ENCODE results near the gene SETD2.

The SETD2 gene

DNA sequence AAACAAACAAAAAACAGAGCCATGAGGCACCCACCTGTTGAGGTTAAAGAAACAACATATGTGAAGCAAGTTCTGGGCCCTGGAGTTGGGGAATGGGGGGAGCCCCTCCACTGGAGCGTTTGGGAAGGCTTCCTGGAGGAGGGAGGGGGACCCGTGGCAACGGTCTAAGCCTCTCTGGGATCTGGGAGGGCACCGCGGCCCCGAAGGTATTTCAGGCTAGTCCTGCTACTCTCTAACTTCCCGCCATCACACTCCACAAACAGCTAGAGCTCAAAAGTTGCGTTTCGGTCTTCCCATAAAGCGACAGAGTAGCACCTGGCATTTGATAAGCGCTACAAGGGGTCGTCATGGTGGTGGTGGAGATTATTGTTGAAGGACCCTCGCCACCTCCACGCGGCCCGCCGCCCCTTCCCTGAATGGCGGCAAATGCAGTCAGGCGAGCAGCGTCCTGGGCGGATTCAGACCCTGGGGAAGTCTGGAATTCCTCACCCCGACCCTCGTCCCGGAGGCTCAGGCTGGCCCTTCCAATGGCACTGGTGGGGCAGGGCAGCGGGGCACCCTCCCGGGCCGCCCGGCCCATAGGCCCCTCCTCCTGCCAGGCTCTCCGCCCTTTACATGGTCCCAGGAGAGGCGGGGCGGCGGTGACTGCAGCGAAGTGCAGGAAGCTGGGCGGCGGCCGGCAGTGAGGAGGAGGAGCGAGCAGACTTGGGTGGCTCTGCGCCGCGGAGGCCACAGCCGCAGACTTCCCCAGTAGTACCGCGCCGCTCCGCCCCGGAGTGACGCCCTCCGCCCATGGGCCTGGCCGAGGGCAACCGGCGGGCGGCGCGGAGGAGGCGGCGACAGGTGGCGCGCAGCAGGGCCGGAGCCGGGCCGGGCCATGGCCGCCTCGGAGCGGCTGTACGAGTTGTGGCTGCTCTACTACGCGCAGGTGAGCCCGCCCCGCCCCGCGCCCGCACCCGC is 184.6 kb downstream of the SETD2 start, which contains the start of gene NBEAL2:
Gene NBEAL2 (plus strand): TSS at position 682 of the 960 bp plus-strand sequence. CDS start 196 bp downstream, at position 878.
- peak; percentile 87 for DNase-seq

- DNase-seq = no peak
Measured at GRCh38 chr3:46978381-46978780, 185.5 kb downstream of the SETD2 start.

DNA sequence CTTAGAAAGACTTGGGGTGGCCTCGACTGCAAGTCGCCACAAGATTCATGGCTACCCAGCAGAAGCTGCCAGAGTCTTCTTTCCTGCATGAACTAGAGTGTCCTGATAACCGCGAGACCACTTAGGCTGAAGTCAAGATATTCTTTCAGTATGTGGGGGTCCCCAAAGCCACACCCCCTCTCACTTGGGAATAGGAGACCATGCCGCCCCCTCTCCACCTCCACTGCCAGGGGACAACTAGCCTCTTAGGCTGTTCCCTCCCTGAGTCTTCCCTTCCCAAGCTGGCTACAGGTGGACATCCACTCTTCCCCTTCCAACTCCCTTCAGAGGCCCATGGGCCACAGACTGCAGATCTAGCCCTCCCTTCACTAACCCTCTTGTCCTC is 186.1 kb downstream of the SETD2 start:
- DNase-seq = no peak

GRCh38 chr3:46976326-46977190 is 187.4 kb downstream of the SETD2 start, which contains the start of gene CCDC12:
Gene CCDC12 (minus strand): TSS chr3:46976745. CDS start chr3:46976732, 13 bp downstream.
- peak; percentile 95 for DNase-seq

DNA sequence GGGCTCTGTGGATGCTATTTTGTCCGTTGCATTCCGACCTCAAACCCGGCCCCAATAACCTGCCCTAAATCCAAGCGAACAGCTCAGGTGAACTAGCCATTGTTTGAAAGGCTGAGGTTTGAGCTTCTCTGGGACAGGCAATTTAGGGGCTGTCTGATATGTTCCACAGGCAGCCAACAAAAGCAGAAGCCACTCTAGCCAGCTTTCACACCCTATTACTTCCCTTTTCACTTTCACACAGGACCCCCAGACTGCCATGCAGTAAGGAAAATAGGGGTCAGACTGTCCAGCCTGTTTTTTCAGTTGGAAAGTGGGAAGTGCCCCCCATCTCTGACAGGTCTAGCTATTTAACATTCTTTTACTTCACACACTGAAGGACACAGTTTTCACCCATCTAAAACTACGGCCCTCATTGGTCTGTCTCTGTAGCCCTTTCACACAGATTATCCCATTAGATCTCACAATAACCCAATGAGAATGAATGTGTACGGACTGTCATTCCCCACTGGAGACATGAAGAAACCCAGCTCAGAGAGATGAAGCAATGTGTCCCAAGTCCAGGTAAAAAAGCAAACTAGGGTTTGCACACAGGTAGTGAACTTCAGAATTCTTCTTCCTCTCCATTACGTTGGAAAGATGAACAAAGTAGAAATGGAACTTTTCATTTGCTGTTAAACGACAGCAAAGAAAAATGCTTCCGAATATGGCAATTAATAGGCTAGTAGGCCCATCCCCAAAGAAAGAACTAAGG is 189.3 kb downstream of the SETD2 start:
- DNase-seq = no peak

GRCh38 chr3:46972396-46972795 is 191.5 kb downstream of the SETD2 start:
- DNase-seq = no peak

GRCh38 chr3:46971742-46972141 is 192.2 kb downstream of the SETD2 start:
- DNase-seq = no peak

- DNase-seq = no peak
Measured at GRCh38 chr3:46971151-46971550, 192.8 kb downstream of the SETD2 start.

DNA sequence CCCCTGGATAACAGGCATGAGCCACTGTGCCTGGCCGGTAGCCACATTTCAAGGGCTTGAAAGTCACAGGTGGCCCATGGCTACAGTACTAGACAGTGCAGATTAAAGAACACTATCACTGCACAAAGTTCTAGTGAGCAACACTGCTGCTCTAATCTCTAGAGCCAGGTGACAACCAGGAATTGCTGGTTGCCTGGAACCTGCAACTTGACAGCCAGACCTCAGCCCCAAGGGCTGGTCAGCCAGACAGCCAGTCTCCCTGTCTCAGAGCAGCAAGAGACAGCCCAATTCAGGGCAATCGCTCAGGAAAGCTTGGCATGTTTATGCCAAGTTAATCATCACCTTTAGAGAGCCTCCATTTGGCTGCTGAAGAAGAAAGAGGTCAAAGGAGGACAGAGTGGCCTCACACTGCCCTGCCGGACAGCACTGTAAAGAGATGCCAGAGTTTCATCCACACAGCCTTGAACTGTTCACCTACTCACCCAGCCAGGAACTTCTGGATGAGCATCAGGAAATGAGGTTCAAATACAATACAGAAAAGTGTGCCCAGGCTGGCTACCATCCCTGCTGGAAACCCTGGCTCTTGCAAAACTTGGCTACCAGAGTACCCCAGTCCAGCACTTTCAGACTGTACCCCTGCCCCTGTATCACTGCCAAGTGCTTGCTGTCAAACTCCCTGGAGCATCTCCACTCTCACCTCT is 193.4 kb downstream of the SETD2 start:
- DNase-seq = no peak

GRCh38 chr3:46968783-46969428 is 195.0 kb downstream of the SETD2 start:
- DNase-seq = no peak

- DNase-seq = no peak
Measured at GRCh38 chr3:46966811-46967210, 197.1 kb downstream of the SETD2 start.
